NCI-H510A treated with DMSO at 0.1 percent for 48 hours (cell line): ENCODE data around the gene MYO7A.

Experiments used
- DNase-seq: peaks from one replicate; lab custom pipeline; 2025; lab: John Stamatoyannopoulos, UW

MYO7A gene

GRCh38 chr11:77127920-77128691 is at the start of gene MYO7A:
TSS of gene MYO7A (plus strand) at chr11:77128246. CDS start at chr11:77130635, 2,389 bp downstream.
- DNase-seq = peak; percentile 60

GRCh38 chr11:77079666-77080065 is 48.4 kb upstream of the MYO7A start:
- no peak for DNase-seq

- DNase-seq = no peak
These were observed 47.3 kb upstream of the MYO7A start for GRCh38 chr11:77080643-77081210.

GRCh38 chr11:77081381-77081851 is 46.6 kb upstream of the MYO7A start:
- no peak for DNase-seq

GRCh38 chr11:77081976-77082836 is 45.8 kb upstream of the MYO7A start:
- DNase-seq = no peak

- DNase-seq = no peak
These were observed 45.0 kb upstream of the MYO7A start for GRCh38 chr11:77082838-77083565.

- DNase-seq = no peak
These were observed 44.3 kb upstream of the MYO7A start for GRCh38 chr11:77083566-77084245.

GRCh38 chr11:77084581-77085191 is 43.4 kb upstream of the MYO7A start:
- no peak for DNase-seq

GRCh38 chr11:77085652-77086051 is 42.4 kb upstream of the MYO7A start:
- no peak for DNase-seq

GRCh38 chr11:77086521-77087472 is 41.2 kb upstream of the MYO7A start:
- DNase-seq = no peak

- DNase-seq = no peak
These were observed 40.3 kb upstream of the MYO7A start for GRCh38 chr11:77087723-77088225.

- peak; percentile 83 for DNase-seq
These were observed 39.6 kb upstream of the MYO7A start for GRCh38 chr11:77088236-77089003.

GRCh38 chr11:77089004-77089545 is 39.0 kb upstream of the MYO7A start:
- no peak for DNase-seq

GRCh38 chr11:77090046-77090372 is 38.0 kb upstream of the MYO7A start:
- no peak for DNase-seq

GRCh38 chr11:77090373-77091111 is 37.5 kb upstream of the MYO7A start:
- DNase-seq = no peak

GRCh38 chr11:77091146-77091940 is 36.7 kb upstream of the MYO7A start:
- DNase-seq = peak; percentile 87

- no peak for DNase-seq
These were observed 35.7 kb upstream of the MYO7A start for GRCh38 chr11:77092382-77092781.
